IPS-20b (cell line): ENCODE results near the gene PDE3B.
"Not testable (repeated sequence)": the region's sequence is repeated elsewhere in the genome, so short reads cannot be mapped to it uniquely, and the experiment has no call there.

Source experiments
- H3K27ac ChIP-seq: one replicate; pipeline ENCODE4 v1.5.1; 2013; ENCODE audit warnings: low read length
- H3K27me3 ChIP-seq: 2 replicates; pipeline ENCODE4 v1.6.1; 2013; ENCODE audit warnings: mild to moderate bottlenecking, low read length, inconsistent platforms; ENCODE audit not compliant: insufficient read depth
- H3K36me3 ChIP-seq: 2 replicates; pipeline ENCODE4 v1.6.1; 2013; ENCODE audit warnings: low read depth, mild to moderate bottlenecking, inconsistent platforms, low read length, moderate library complexity; ENCODE audit not compliant: insufficient read depth
- H3K4me1 ChIP-seq: 2 replicates; pipeline ENCODE4 v1.6.1; 2013; ENCODE audit warnings: mild to moderate bottlenecking, control low read depth, inconsistent platforms, low read length, moderate library complexity; ENCODE audit not compliant: insufficient read depth
- H3K4me3 ChIP-seq: 2 replicates; pipeline ENCODE4 v1.5.1; 2013; ENCODE audit warnings: mild to moderate bottlenecking, low read length, inconsistent platforms
- H3K9ac ChIP-seq: 2 replicates; pipeline ENCODE4 v1.6.1; 2013; ENCODE audit warnings: low read depth, mild to moderate bottlenecking, inconsistent platforms, low read length, moderate library complexity
- H3K9me3 ChIP-seq: 2 replicates; pipeline ENCODE4 v1.6.1; 2013; ENCODE audit warnings: mild to moderate bottlenecking, low read depth, low read length, inconsistent platforms; ENCODE audit not compliant: insufficient read depth

Gene PDE3B

GRCh38 chr11:14842002-14842401 lies 198.4 kb downstream of the PDE3B start:
- Histone ChIP-seq H3K9ac (no peak overlapping the region), H3K4me3 (no peak overlapping the region), H3K9me3 (no peaks in the 10 kb centered on the region), H3K4me1 (no peaks in the 10 kb centered on the region), H3K27ac (no peak overlapping the region), H3K27me3 (no peaks in the 10 kb centered on the region), H3K36me3 (peaks cover 6% of the 10 kb centered on the region)

- Histone ChIP-seq H3K9me3 (no peaks in the 10 kb centered on the region), H3K4me1 (no peaks in the 10 kb centered on the region), H3K4me3 (no peak overlapping the region), H3K9ac (no peak overlapping the region), H3K36me3 (no peaks in the 10 kb centered on the region), H3K27ac (no peak overlapping the region), H3K27me3 (no peaks in the 10 kb centered on the region)
Measured at GRCh38 chr11:14852571-14853177, 209.1 kb downstream of the PDE3B start.

- Histone ChIP-seq H3K9me3 (no peaks in the 10 kb centered on the region), H3K9ac (no peak overlapping the region), H3K4me3 (no peak overlapping the region), H3K27me3 (no peaks in the 10 kb centered on the region), H3K27ac (no peak overlapping the region), H3K4me1 (no peaks in the 10 kb centered on the region), H3K36me3 (no peaks in the 10 kb centered on the region)
Measured at GRCh38 chr11:14854057-14854456, 210.5 kb downstream of the PDE3B start.

- H3K27me3 ChIP-seq = no peaks in the 10 kb centered on the region
- no peaks in the 10 kb centered on the region for H3K36me3 ChIP-seq
- H3K27ac ChIP-seq = no peak overlapping the region
- no peak overlapping the region for H3K9ac ChIP-seq
- H3K9me3 ChIP-seq = no peaks in the 10 kb centered on the region
- no peak overlapping the region for H3K4me3 ChIP-seq
- H3K4me1 ChIP-seq = no peaks in the 10 kb centered on the region
Measured at GRCh38 chr11:14855890-14856289, 212.3 kb downstream of the PDE3B start.

- Histone ChIP-seq H3K4me3 (no peak overlapping the region), H3K9me3 (no peaks in the 10 kb centered on the region), H3K4me1 (no peaks in the 10 kb centered on the region), H3K36me3 (no peaks in the 10 kb centered on the region), H3K27ac (no peak overlapping the region), H3K27me3 (no peaks in the 10 kb centered on the region), H3K9ac (no peak overlapping the region)
Measured at GRCh38 chr11:14857621-14858020, 214.0 kb downstream of the PDE3B start.

- Histone ChIP-seq H3K9ac (no peak overlapping the region), H3K4me1 (no peaks in the 10 kb centered on the region), H3K9me3 (no peaks in the 10 kb centered on the region), H3K4me3 (no peak overlapping the region), H3K27me3 (no peaks in the 10 kb centered on the region), H3K27ac (no peak overlapping the region), H3K36me3 (no peaks in the 10 kb centered on the region)
Measured at GRCh38 chr11:14858404-14858803, 214.8 kb downstream of the PDE3B start.

- no peak overlapping the region for H3K9ac ChIP-seq
- H3K4me1 ChIP-seq = no peaks in the 10 kb centered on the region
- H3K27me3 ChIP-seq = no peaks in the 10 kb centered on the region
- no peak overlapping the region for H3K4me3 ChIP-seq
- H3K27ac ChIP-seq = no peak overlapping the region
- no peaks in the 10 kb centered on the region for H3K36me3 ChIP-seq
- no peaks in the 10 kb centered on the region for H3K9me3 ChIP-seq
Measured at GRCh38 chr11:14860511-14860910, 216.9 kb downstream of the PDE3B start.

- Histone ChIP-seq H3K4me1 (no peaks in the 10 kb centered on the region), H3K4me3 (no peak overlapping the region), H3K9ac (no peak overlapping the region), H3K27me3 (no peaks in the 10 kb centered on the region), H3K9me3 (no peaks in the 10 kb centered on the region), H3K36me3 (no peaks in the 10 kb centered on the region), H3K27ac (no peak overlapping the region)
Measured at GRCh38 chr11:14861680-14862079, 218.1 kb downstream of the PDE3B start.

- H3K36me3 ChIP-seq = not testable (repeated sequence)
Measured at GRCh38 chr11:14863775-14864174, 220.2 kb downstream of the PDE3B start.

GRCh38 chr11:14872032-14872431 lies 228.4 kb downstream of the PDE3B start:
- no peaks in the 10 kb centered on the region for H3K9me3 ChIP-seq
- no peaks in the 10 kb centered on the region for H3K4me1 ChIP-seq
- H3K36me3 ChIP-seq = peaks cover 9% of the 10 kb centered on the region; the same call in 1 of the 2 replicates
- H3K9ac ChIP-seq = no peak overlapping the region
- no peaks in the 10 kb centered on the region for H3K27me3 ChIP-seq
- no peak overlapping the region for H3K4me3 ChIP-seq
- no peak overlapping the region for H3K27ac ChIP-seq

More at GRCh38 chr11:14863775-14864174, 220.2 kb downstream of the PDE3B start:
- not testable (repeated sequence) for H3K27ac ChIP-seq, H3K4me3 ChIP-seq, H3K9ac ChIP-seq, H3K27me3 ChIP-seq, H3K4me1 ChIP-seq, H3K9me3 ChIP-seq

GRCh38 chr11:14873632-14874031 lies 230.0 kb downstream of the PDE3B start:
- Histone ChIP-seq H3K27me3 (no peaks in the 10 kb centered on the region), H3K9me3 (no peaks in the 10 kb centered on the region), H3K27ac (no peak overlapping the region), H3K4me3 (no peak overlapping the region), H3K36me3 (peaks cover 16% of the 10 kb centered on the region), H3K9ac (no peak overlapping the region), H3K4me1 (no peaks in the 10 kb centered on the region)

- Histone ChIP-seq H3K9ac (no peak overlapping the region), H3K9me3 (no peaks in the 10 kb centered on the region), H3K36me3 (peaks cover 7% of the 10 kb centered on the region), H3K27ac (no peak overlapping the region), H3K27me3 (no peaks in the 10 kb centered on the region), H3K4me1 (no peaks in the 10 kb centered on the region), H3K4me3 (no peak overlapping the region)
Measured at GRCh38 chr11:14875163-14875562, 231.6 kb downstream of the PDE3B start.
